ENCODE measurements around the gene PAGR1. TPM values are rescaled to one million over a fixed set of nuclear protein-coding genes. Genes with fewer than 3 reads are reported as not detected.

PAGR1 gene
- total and polyA plus RNA-seq, 10 of the 15 experiments (the other 5 are each of a cell fraction or from before 2014, with no cell fraction given): 1.1 to 57.7 (median 23.4) TPM

DNA sequence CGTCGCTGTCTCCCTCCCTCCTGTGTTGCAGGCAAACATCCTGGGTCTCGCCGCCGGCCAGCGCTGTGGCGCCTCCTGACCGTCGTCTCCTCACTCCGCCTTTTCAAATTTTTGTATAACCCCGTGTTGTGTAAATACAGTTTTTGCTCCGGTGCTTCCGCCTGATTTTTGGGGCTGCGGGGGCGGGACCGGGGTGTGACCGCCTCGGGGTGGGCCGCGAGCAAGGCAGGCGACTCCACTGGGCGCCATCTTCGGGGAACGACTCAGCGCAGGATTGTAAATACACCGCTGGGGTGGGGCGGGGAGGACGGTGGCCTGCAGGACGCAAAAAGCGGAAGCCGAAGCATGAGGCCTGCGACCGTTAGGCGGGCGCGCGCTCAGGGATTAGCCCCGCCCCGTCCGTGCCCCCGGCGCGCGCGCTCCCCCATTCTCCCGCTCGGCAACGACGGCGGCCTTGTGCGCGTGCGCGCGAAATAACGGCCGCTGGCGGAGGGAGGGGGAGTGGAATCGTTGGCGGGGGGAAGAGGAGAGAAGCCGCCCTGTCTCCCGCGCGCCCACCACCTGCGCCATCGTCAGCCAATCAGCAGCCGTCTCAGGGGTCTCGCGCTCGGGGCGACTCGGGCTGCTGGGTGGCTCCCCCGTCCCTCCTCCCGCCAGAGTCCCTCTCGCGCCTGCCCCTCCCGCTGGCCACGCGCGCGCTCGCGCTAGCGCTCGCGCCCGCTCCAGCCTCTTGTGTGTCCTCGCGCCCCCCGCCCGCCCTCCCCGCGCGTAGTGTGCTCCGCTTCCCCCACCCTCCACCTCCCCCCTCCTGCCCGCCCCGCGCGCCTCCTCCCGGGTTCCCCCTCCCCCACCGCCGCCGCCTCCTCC, 10.5 kb upstream of the PAGR1 start (continued):
- TF ChIP-seq, protein P1, sequence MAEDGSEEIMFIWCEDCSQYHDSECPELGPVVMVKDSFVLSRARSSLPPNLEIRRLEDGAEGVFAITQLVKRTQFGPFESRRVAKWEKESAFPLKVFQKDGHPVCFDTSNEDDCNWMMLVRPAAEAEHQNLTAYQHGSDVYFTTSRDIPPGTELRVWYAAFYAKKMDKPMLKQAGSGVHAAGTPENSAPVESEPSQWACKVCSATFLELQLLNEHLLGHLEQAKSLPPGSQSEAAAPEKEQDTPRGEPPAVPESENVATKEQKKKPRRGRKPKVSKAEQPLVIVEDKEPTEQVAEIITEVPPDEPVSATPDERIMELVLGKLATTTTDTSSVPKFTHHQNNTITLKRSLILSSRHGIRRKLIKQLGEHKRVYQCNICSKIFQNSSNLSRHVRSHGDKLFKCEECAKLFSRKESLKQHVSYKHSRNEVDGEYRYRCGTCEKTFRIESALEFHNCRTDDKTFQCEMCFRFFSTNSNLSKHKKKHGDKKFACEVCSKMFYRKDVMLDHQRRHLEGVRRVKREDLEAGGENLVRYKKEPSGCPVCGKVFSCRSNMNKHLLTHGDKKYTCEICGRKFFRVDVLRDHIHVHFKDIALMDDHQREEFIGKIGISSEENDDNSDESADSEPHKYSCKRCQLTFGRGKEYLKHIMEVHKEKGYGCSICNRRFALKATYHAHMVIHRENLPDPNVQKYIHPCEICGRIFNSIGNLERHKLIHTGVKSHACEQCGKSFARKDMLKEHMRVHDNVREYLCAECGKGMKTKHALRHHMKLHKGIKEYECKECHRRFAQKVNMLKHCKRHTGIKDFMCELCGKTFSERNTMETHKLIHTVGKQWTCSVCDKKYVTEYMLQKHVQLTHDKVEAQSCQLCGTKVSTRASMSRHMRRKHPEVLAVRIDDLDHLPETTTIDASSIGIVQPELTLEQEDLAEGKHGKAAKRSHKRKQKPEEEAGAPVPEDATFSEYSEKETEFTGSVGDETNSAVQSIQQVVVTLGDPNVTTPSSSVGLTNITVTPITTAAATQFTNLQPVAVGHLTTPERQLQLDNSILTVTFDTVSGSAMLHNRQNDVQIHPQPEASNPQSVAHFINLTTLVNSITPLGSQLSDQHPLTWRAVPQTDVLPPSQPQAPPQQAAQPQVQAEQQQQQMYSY (CRISPR knock-in tag; IDR thresholded peaks at IDR 0.05): no peak
- no peak for TF ChIP-seq MTA2 (IDR thresholded peaks at IDR 0.05; ENCODE audit: low read depth)
- no peak for TF ChIP-seq GABPA (IDR thresholded peaks at IDR 0.05; ENCODE audit: low read depth)
- no peak for TF ChIP-seq ZNF274 (IDR thresholded peaks at IDR 0.05; ENCODE audit: insufficient read depth, insufficient read length)
- no peak; the same call in 1 of the 2 replicates for TF ChIP-seq TCF7 (IDR thresholded peaks at IDR 0.05; ENCODE audit: borderline replicate concordance)
- TF ChIP-seq CHD4 (IDR thresholded peaks at IDR 0.05): no peak
- peak; percentile 28 for TF ChIP-seq E4F1 (IDR thresholded peaks at IDR 0.05; ENCODE audit: borderline replicate concordance, partially characterized antibody)
- TF ChIP-seq BCL11A (IDR thresholded peaks at IDR 0.05; ENCODE audit: low read depth, low read length): 0 out of 2 replicates have a peak, but pooled peaks have one; percentile 16
- TF ChIP-seq HDGF (IDR thresholded peaks at IDR 0.05): no peak
- TF ChIP-seq, protein P2, sequence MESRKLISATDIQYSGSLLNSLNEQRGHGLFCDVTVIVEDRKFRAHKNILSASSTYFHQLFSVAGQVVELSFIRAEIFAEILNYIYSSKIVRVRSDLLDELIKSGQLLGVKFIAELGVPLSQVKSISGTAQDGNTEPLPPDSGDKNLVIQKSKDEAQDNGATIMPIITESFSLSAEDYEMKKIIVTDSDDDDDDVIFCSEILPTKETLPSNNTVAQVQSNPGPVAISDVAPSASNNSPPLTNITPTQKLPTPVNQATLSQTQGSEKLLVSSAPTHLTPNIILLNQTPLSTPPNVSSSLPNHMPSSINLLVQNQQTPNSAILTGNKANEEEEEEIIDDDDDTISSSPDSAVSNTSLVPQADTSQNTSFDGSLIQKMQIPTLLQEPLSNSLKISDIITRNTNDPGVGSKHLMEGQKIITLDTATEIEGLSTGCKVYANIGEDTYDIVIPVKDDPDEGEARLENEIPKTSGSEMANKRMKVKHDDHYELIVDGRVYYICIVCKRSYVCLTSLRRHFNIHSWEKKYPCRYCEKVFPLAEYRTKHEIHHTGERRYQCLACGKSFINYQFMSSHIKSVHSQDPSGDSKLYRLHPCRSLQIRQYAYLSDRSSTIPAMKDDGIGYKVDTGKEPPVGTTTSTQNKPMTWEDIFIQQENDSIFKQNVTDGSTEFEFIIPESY (IDR thresholded peaks at IDR 0.05): no peak
- peak; percentile 63 for TF ChIP-seq USF1 (IDR thresholded peaks at IDR 0.05; ENCODE audit: borderline replicate concordance, extremely low read length, insufficient read depth, low read depth, low read length)
- TF ChIP-seq POLR2AphosphoS2 (IDR thresholded peaks at IDR 0.05; ENCODE audit: low read depth, low read length): peak; percentile 97
- TF ChIP-seq PML (IDR thresholded peaks at IDR 0.05; ENCODE audit: low read length): no peak
- TF ChIP-seq YY1 (IDR thresholded peaks at IDR 0.05; ENCODE audit: low read depth, low read length): peak; percentile 98
- TF ChIP-seq BRCA1 (IDR thresholded peaks at IDR 0.05; ENCODE audit: low read depth, low read length): no peak
- peak; percentile 81 for TF ChIP-seq IKZF1 (conservative IDR thresholded peaks at IDR 0.05)
- peak; percentile 54 for TF ChIP-seq CREM (IDR thresholded peaks at IDR 0.05; ENCODE audit: low read depth)
